Measurements from ENCODE around the gene TBCD. TPM values are rescaled to one million over a fixed set of nuclear protein-coding genes. Genes with fewer than 3 reads are reported as not detected.

The TBCD gene
- total and polyA plus RNA-seq, 9 of the 15 experiments (the other 6 are each of a cell fraction or from before 2014, with no cell fraction given), result 8.9 to 98.5 (median 28.0) TPM

DNA sequence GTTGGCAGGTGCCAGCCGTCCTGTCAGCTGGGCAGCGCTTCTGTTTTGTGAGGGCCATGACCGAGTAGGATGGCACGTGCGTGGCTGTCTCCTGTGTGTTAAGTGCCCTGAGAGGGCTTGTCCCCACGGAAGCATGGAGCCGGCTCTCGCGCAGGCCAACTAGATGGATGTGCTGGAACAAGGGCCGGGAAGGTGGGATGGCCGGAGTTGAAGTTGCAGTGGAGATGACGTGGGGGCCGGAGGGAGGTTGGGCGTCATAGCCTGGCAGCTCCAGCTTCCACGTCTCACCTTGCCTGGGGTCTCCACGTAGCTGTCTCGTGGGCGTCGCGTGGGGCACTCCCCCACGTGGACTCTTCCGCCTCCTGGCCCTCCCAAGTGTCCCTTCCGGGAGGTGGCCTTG, 27.7 kb downstream of the TBCD start:
- Histone ChIP-seq H2AFZ (ENCODE audit: low read depth, low read length) (no peak overlapping the region), H3K36me3 (ENCODE audit: control insufficient read depth, insufficient read depth, low read length) (peaks cover 60% of the 10 kb centered on the region), H3K79me2 (ENCODE audit: control insufficient read depth, insufficient read depth, low read length) (peaks cover 7% of the 10 kb centered on the region), H3K4me2 (ENCODE audit: insufficient read depth, low read length) (no peak overlapping the region), H3K4me3 (no peak overlapping the region), H3K27me3 (ENCODE audit: control insufficient read depth in 2 of 2, insufficient read depth in 2 of 2, low read length in 2 of 2) (no peaks in the 10 kb centered on the region), H3K4me1 (replicated peaks in 1 of 2; ENCODE audit: control insufficient read depth in 2 of 2, insufficient read depth in 2 of 2, low read length in 2 of 2) (peaks cover 0 to 15% of the 10 kb centered on the region in 2 experiments; a peak in 2 of 5 replicates), H3K9ac (ENCODE audit: insufficient read depth in 1 of 2, low read depth in 2 of 2, low read length in 2 of 2) (0 out of 4 replicates have a peak overlapping the region, but pooled peaks of 1 of the 2 experiments have one; percentile 23), H3K27ac (ENCODE audit: extremely low read depth, low read depth, low read length) (no peak overlapping the region), H3K9me3 (replicated peaks; ENCODE audit: control insufficient read depth, insufficient read depth, low read depth, low read length) (no peaks in the 10 kb centered on the region), H4K20me1 (replicated peaks; ENCODE audit: control insufficient read depth, insufficient read depth, low read length) (no peaks in the 10 kb centered on the region), H3K9me1 (ENCODE audit: control insufficient read depth, insufficient read depth, low read length) (no peaks in the 10 kb centered on the region)
- ATAC-seq (no peak), FAIRE-seq (no peak), DNase-seq (ENCODE audit: extremely low read depth in 1 of 4, low spot score in 3 of 4) (no peak)
- POLR2A ChIA-PET, result no interaction called here
- TF ChIP-seq, protein P1, sequence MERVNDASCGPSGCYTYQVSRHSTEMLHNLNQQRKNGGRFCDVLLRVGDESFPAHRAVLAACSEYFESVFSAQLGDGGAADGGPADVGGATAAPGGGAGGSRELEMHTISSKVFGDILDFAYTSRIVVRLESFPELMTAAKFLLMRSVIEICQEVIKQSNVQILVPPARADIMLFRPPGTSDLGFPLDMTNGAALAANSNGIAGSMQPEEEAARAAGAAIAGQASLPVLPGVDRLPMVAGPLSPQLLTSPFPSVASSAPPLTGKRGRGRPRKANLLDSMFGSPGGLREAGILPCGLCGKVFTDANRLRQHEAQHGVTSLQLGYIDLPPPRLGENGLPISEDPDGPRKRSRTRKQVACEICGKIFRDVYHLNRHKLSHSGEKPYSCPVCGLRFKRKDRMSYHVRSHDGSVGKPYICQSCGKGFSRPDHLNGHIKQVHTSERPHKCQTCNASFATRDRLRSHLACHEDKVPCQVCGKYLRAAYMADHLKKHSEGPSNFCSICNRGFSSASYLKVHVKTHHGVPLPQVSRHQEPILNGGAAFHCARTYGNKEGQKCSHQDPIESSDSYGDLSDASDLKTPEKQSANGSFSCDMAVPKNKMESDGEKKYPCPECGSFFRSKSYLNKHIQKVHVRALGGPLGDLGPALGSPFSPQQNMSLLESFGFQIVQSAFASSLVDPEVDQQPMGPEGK (CRISPR knock-in tag; IDR thresholded peaks at IDR 0.05; ENCODE audit: borderline replicate concordance), result no peak
- no peak for TF ChIP-seq DDX20 (tag; IDR thresholded peaks at IDR 0.05; ENCODE audit: low read depth)
- TF ChIP-seq, protein P2, sequence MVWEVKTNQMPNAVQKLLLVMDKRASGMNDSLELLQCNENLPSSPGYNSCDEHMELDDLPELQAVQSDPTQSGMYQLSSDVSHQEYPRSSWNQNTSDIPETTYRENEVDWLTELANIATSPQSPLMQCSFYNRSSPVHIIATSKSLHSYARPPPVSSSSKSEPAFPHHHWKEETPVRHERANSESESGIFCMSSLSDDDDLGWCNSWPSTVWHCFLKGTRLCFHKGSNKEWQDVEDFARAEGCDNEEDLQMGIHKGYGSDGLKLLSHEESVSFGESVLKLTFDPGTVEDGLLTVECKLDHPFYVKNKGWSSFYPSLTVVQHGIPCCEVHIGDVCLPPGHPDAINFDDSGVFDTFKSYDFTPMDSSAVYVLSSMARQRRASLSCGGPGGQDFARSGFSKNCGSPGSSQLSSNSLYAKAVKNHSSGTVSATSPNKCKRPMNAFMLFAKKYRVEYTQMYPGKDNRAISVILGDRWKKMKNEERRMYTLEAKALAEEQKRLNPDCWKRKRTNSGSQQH (CRISPR knock-in tag; IDR thresholded peaks at IDR 0.05), result no peak
- TF ChIP-seq ZNF395 (CRISPR knock-in tag; IDR thresholded peaks at IDR 0.05), result no peak
- TF ChIP-seq NFYB (IDR thresholded peaks at IDR 0.05; ENCODE audit: extremely low read depth, insufficient read length), result no peak
- TF ChIP-seq POLR2G (IDR thresholded peaks at IDR 0.05; ENCODE audit: low read depth, low read length), result no peak
- WGBS (ENCODE audit: insufficient coverage, low coverage, missing lambda C conversion rate), result 96% methylated on average over 19 of the region's 23 CpGs
- CTCF ChIA-PET (ENCODE audit: low intra/inter-chr PET ratio), result no interaction called here
- in situ Hi-C loops (cut with MboI), result no loop called here
- intact Hi-C loops (cut with micrococcal nuclease), result no loop called here
- BruUV-seq (replicated peaks), result no TSS peak
